ENCODE measurements around the gene SEZ6L2.
"Not testable (repeated sequence)": the region's sequence is repeated elsewhere in the genome, so short reads cannot be mapped to it uniquely, and the experiment has no call there.

Gene SEZ6L2

DNA sequence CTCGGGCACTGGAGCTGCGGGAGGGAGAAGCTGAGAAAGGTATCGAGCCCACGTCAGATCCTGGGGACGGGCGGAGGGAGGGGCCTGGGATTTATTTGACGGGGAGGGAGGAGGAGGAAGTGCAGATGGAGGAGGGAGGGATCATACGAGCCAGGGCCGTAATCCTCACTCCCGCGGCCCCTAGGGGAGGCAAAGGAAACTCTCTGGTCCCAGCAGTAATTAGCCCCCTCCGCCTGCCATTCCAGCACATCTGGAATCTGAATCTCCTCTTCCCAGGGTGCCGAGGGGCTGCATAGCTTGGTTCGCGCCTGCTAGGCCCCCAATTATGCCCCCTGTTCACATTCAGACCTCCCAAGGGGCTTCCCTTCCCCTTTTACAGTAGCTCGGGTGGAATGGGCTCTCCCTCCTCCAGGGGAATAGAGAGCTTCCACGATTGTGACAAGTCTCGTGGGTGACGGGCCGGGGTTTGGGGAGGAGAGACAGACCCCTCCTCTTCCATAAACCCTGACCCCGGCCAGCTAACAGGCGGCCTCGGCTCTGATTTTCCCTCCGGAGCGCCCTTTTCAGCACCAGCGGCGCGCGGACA lies at the start of gene SEZ6L2:
Gene SEZ6L2, minus strand, starts transcription at position 35 of the 586 bp plus-strand sequence. CDS start 531 bp downstream, outside the sequence.
- no peak for DNase-seq

DNA sequence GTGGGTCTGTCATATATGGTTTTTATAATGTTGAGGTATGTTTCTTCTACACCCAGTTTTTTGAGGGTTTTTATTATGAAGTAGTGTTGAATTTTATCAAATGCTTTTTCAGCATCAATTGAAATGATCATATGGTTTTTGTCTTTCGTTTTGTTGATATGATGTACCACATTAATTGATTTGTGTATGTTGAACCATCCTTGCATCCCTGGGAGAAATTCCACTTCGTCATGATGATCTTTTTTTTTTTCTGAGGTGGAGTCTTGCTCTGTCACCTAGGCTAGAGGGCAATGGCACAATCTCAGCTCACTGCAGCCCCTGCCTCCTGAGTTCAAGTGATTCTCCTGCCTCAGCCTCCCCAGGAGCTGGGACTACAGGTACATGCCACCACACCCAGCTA lies 48.5 kb upstream of the SEZ6L2 start:
- DNase-seq: no peak

DNA sequence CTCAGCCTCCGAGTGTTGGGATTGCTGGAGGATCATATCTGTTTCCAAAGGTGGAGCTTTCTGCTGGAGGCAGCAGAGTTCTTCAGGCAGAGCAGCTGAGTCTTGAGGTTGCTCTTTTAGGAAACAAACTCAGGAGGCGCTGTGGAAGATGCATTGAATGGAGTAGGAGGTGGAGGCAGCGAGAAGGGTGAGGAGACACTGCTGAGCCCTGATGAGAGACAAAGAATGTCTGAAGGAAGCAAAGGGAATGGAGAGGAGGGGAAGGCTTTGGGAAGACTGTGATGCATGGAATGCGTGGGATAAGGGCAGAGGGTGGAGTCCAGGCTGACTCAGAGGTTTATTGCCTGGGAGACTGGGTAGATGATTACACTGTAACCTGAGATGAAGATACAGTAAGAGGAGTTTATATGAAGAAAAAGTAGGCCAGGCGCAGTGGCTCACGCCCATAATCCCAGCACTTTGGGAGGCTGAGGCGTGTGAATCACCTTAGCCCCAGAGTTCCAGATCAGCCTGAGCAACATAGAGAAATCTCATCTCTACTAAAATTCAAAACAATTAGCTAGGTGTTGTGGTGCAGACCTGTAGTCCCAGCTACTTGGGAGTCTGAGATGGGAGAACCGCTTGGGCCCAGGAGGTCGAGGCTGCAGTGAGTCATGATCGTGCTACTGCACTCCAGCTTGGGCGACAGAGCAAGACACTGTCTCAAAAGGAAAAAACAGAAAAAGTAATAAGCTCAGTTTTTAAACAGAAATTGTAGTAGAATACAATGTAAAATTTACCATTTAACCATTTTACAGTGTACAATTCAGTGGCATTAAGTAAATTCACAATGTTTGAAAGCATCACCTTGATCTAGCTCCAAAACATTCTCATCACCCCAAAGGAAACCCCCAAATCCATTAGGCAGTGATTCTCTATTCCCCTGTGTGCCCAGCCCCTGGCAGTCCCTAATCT lies 44.8 kb upstream of the SEZ6L2 start:
- no peak for DNase-seq

- DNase-seq: no peak
Measured at GRCh38 chr16:29940656-29941055, 41.3 kb upstream of the SEZ6L2 start.

DNA sequence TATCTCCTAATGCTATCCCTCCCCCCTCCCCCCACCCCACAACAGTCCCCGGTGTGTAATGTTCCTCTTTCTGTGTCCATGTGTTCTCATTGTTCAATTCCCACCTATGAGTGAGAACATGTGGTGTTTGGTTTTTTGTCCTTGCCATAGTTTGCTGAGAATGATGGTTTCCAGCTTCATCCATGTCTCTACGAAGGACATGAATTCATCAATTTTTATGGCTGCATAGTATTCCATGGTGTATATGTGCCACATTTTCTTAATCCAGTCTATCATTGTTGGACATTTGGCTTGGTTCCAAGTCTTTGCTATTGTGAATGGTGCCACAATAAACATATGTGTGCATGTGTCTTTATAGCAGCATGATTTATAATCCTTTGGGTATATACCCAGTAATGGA lies 32.4 kb upstream of the SEZ6L2 start:
- DNase-seq: not testable (repeated sequence)

DNA sequence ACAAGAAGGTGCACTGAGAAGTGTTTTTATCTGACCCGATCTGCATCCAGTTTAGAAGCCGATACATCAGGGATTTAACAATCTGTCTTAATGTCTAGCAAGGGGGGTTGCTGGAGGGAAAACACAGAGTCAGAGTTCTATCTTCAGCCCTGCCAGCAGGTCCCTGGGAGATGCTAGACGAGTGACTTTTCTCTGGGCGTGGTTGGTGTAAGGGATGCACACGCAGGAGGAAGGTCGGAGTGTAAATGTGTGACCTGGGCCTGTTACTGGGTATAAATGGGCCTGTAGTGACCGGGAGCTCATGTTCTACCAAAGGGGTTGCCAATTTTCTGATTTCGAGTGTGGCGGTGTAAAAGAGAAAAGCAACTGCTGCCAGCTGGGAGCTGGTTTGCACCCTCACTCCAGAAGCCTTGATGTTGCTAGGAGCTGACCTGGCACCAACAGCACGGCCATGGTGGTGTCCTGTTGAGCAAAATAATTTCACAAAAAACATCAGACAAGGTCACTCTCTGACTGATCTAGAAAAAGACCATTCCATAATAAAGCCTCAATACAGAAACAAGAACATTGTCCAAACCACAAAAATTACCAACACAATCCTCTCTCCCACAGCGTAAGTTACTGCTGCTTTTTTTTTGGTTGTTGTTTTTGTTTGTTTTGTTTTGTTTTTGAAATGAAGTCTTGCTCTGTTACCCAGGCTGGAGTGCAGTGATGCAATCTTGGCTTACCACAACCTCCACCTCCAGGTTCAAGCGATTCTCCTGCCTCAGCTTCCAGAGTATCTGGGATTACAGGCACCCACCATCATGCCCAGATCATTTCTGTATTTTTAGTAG lies 27.9 kb upstream of the SEZ6L2 start:
- no peak for DNase-seq

GRCh38 chr16:29926711-29927052 lies 27.3 kb upstream of the SEZ6L2 start:
- DNase-seq: no peak

- peak; percentile 60 for DNase-seq
Measured at GRCh38 chr16:29925781-29926710, 26.7 kb upstream of the SEZ6L2 start, which contains the start of gene KCTD13. Gene KCTD13, minus strand, starts transcription at chr16:29926226. Its CDS starts 193 bp downstream, at chr16:29926033.

DNA sequence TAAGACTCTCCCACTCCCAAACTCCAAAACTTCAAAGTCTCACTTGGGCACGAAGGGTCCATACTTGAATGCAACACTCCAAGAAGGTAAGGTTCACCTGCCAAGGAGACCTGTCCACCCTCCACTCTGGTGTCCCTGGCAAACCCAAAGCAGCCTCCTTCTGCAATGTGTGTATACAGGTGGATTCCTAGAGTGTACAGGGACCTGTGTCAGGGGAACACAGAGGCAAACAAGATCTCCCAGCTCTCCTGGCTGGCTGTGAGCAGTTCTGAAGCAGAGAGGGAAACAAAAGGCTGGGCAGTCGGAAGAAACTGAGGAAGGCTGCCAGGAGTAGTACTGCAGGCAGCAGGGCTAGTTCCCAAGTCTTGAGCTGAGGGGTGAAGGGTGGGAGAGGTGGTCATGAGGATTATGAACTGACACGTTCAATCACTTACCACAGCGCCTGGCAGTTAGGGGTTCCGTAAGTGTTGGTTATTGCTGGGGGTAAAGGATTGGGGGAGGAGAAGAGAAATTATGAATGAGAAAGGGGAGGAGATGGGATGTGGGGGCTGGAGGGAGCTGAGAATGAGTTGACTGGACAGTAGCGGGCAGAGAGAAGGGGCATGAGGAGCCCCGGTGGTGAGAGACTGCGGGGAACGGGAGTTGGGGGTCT lies 25.9 kb upstream of the SEZ6L2 start:
- DNase-seq: no peak

DNA sequence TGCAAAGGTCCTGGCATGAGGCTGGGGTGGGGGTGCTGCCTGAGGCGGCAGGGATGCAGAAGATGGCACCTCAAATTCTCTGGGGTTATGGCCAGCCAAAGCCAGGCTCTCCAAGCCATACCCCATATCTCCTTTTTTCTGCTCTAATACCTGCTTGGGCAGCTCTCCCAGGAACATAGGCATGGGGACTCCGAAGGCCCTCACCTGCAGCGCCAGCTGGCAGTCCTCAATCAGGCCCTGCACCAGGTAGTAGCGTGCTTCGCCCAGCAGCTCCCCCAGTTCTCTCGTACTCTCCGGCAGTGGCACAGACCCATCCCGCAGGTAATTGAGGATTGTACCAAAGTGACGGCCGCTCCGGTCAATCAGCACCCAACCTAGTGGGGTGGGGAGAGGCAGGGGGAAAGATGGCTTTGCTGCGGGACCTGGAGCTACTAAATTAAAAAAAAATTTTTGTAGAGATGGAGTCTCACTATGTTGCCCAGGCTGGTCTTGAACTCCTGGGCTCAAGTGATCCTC lies 23.7 kb upstream of the SEZ6L2 start:
- DNase-seq: no peak

- DNase-seq: no peak
Measured at GRCh38 chr16:29922326-29922725, 23.0 kb upstream of the SEZ6L2 start.

DNA sequence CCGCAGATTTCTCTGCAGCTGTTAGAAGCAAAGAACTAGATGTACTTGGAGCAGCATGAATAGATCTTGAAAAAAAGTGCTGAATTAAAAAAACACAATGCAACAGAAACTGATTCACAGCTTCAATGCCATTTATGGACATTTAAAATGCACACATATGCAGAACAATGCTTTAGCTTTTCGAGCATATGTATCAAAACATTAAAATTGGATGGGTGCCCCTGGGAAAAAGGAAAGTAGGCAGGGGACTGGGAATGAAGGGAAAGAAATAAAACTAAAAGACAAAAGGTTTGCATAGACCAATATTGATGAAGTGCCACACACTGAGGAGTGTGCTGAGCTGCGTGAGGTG lies 21.7 kb upstream of the SEZ6L2 start:
- DNase-seq: no peak

GRCh38 chr16:29920288-29921033 lies 21.1 kb upstream of the SEZ6L2 start:
- DNase-seq: no peak

- DNase-seq: no peak
Measured at GRCh38 chr16:29916979-29917378, 17.6 kb upstream of the SEZ6L2 start.

DNA sequence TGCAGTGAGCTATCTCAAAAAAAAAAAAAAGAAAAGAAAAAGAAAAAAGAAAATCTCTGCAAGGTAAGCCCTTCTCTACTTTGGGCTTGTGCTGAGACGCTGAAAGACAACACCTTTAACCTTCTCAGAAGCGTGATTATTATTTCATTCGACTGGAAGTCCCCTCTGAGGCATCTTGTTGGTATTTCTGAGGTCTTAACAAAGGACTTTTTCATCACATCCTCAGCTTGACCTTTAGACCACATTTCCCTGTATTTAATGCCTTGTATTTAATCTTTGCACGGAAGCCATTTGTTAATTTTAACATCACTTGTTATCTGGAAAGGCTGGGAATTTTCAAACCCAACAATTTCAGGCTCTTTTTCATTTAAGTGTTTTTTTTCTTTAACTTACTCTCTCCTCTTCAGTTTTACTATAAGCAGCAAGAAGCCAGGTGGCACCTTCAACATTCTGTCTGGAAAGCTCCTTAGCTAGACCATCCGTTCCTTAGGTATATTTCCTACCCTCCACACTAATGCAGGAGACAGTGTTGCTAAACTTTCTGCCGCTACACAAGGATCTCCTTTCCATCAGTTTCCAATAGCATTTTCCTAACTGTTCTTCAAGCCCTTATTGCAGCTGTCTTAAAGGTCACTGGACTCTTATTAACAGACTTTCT lies 16.4 kb upstream of the SEZ6L2 start:
- no peak for DNase-seq

- DNase-seq: no peak
Measured at GRCh38 chr16:29913514-29913913, 14.2 kb upstream of the SEZ6L2 start.

DNA sequence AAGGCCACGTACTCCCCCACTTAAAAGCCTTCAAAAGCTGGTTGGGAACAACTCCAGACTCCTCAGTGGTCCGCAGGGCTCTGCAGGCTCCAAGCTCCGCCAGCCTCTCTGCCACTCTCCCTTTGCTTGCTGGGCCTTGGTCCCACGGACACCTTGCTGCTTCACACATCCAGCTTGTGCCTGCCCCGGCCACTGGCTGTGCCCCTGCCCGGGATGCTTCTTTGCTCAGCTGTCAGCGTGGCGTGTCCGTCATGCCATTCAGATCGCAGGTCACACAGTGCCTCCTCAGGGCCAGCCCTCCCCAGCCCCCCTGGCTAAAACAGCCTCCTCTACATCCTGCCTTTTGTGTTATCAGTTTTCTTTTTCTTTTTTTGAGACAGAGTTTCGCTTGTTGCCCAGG lies 12.7 kb upstream of the SEZ6L2 start:
- no peak for DNase-seq

DNA sequence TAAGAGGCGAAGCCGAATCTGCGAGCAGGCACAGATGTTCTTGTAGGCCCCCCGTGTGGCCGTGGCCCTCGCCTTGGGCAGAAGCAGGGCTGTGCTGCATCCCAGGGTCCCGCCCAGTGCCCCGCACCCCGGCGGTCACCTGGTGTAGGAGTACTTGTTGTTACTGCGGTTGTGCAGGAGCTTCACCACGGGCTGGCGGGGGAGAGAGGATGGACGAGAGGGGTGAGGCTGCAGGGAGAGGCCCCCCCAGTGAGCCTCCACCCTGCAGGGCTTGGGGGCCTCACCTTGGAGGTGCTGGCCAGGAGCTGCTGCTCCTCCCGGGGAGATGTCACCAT lies 12.3 kb upstream of the SEZ6L2 start:
- no peak for DNase-seq

DNA sequence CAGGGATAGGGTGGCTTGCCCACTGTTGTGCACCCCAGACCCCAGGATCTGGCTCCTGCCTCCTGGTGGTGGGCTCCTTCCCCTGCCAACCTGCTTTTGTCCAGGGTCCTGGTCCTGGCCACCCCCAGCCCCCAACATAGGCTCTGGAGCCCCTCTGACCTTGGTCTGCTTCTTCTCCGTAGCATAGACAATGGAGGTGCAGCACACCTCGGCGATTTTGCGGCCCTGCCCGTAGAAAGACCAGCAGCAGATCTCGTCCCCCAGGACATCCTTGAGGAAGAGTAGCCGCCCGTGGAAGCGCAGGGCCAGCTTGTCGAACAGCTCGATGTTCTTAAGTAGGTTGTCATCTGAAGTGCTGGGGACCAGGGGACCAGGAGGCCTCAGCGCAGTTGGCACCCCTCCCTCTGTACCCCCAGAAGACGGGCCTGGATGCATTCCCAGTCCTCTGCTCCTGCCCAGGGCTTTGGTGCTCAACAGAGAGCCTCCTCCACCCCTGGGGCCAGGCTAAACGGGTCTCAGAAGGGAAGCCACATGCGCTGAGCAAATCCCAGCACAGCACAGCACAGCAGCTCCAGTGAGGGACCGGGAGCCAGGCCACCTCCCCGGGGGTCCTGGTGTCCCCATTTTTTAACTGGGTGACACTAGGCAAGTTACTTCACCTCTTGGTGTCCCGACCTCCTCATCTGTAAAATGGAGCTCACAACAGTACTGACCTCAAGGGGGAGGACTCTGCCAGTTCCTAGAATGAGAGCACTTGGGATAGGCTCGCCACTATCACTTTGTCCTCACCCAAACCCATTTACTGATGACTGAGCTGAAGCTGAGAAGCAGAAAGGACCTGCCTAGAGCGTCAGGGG lies 11.7 kb upstream of the SEZ6L2 start:
- no peak for DNase-seq

Data from cortex of kidney (tissue), 1 donor.